SJSA1 (cell line): ENCODE measurements around the gene MTOR. TPM values are rescaled to one million over a fixed set of nuclear protein-coding genes. Genes with fewer than 3 reads are reported as not detected.

Experiments
- DNase-seq, 2 experiments: peaks; one replicate each; pipeline ENCODE4 v3.0.0-alpha.2; 2015 to 2020; ENCODE audit warnings: low spot score in 2 of 2, low read depth in 1 of 2
- H3K27ac ChIP-seq: fragments of 250-450 bp; sonication (Bioruptor Pico); 2 replicates; pipeline ENCODE4 v1.5.1; 2020; ENCODE audit warnings: mild to moderate bottlenecking, moderate library complexity
- H3K27me3 ChIP-seq: fragments of 250-450 bp; sonication (Bioruptor Pico); replicated peaks from 2 replicates; pipeline ENCODE4 v1.5.1; 2020; ENCODE audit warnings: mild to moderate bottlenecking, moderate library complexity
- H3K36me3 ChIP-seq: fragments of 250-450 bp; sonication (Bioruptor Pico); 2 replicates; pipeline ENCODE4 v1.5.1; 2020; ENCODE audit warnings: mild to moderate bottlenecking
- H3K4me1 ChIP-seq: fragments of 250-450 bp; sonication (Bioruptor Pico); replicated peaks from 2 replicates; pipeline ENCODE4 v1.6.1; 2021; ENCODE audit warnings: mild to moderate bottlenecking
- H3K4me3 ChIP-seq: fragments of 250-450 bp; sonication (Bioruptor Pico); 2 replicates; pipeline ENCODE4 v1.5.1; 2020; ENCODE audit warnings: mild to moderate bottlenecking
- H3K9me3 ChIP-seq: fragments of 250-450 bp; sonication (Bioruptor Pico); replicated peaks from 2 replicates; pipeline ENCODE4 v1.5.1; 2020; ENCODE audit warnings: mild to moderate bottlenecking
- total RNA-seq: library from RNA; depleted of rRNA; stranded (reverse); fragments of >200 nt; shearing (Covaris generic); gene quantifications from 2 replicates; pipeline ENCODE4 v1.2.3, GENCODE V29; 2014

The MTOR gene
- total RNA-seq, 1 experiment from 2014 or later, result 51.2 TPM

GRCh38 chr1:11289064-11289463 lies 26.7 kb upstream of the MTOR start:
- no peak overlapping the region for H3K4me3 ChIP-seq
- no peaks in the 10 kb centered on the region for H3K4me1 ChIP-seq
- DNase-seq, result no peak
- no peak overlapping the region for H3K27ac ChIP-seq
- H3K9me3 ChIP-seq, result no peaks in the 10 kb centered on the region
- peaks cover 14% of the 10 kb centered on the region for H3K36me3 ChIP-seq
- H3K27me3 ChIP-seq, result no peaks in the 10 kb centered on the region

GRCh38 chr1:11286735-11287410 lies 24.5 kb upstream of the MTOR start:
- H3K4me1 ChIP-seq, result peaks cover 5% of the 10 kb centered on the region
- H3K9me3 ChIP-seq, result no peaks in the 10 kb centered on the region
- no peak for DNase-seq
- no peak overlapping the region for H3K4me3 ChIP-seq
- no peaks in the 10 kb centered on the region for H3K27me3 ChIP-seq
- H3K27ac ChIP-seq, result no peak overlapping the region
- H3K36me3 ChIP-seq, result peaks cover 19% of the 10 kb centered on the region

DNA sequence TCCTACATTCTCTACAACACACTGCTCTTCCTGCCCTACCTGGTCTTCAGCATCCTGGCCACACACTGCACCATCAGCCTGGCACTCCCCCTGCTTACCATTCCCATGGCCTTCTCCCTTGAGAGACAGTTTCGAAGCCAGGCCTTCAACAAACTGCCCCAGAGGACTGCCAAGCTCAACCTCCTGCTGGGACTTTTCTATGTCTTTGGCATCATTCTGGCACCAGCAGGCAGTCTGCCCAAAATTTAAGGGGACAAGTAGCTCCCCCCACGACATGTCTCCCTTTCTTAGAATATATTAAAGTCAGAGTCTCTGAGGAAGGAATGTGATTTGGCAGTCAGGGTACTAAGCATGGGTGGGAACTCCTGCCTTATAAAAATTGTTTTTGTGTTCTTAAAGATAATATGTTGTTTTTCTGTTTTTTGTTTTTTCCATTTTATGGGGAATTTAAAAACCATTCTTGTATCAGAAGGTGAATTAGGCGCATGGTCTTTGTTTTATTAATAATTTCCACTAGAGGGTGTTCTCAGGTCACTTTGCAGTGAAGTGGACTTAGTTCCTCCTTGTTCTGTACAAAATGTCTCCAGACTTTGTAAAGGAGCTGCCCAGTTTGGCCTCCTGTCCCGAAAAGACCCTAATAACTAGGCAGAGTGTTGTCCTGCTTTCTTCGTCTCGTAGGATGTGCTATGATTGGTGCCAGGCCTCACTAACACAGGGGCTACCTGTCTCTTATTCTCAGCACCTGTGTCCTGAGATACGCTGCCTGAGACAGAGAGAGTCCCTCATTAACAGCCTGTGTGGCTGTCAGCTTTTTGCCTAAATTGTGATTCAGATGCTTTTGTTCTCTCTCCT lies 23.8 kb upstream of the MTOR start:
- Histone ChIP-seq H3K4me1 (peaks cover 9% of the 10 kb centered on the region), H3K27me3 (no peaks in the 10 kb centered on the region), H3K36me3 (peaks cover 24% of the 10 kb centered on the region), H3K9me3 (no peaks in the 10 kb centered on the region), H3K4me3 (no peak overlapping the region), H3K27ac (no peak overlapping the region)
- DNase-seq, result no peak

- H3K9me3 ChIP-seq, result no peaks in the 10 kb centered on the region
- DNase-seq, result no peak
- no peaks in the 10 kb centered on the region for H3K27me3 ChIP-seq
- H3K27ac ChIP-seq, result no peak overlapping the region
- H3K4me1 ChIP-seq, result peaks cover 9% of the 10 kb centered on the region
- H3K4me3 ChIP-seq, result no peak overlapping the region
- peaks cover 24% of the 10 kb centered on the region for H3K36me3 ChIP-seq
Measured at GRCh38 chr1:11284784-11285183, 22.4 kb upstream of the MTOR start.

GRCh38 chr1:11283151-11283550 lies 20.8 kb upstream of the MTOR start:
- peaks cover 36% of the 10 kb centered on the region for H3K36me3 ChIP-seq
- H3K27ac ChIP-seq, result no peak overlapping the region
- DNase-seq, result no peak
- no peak overlapping the region for H3K4me3 ChIP-seq
- H3K9me3 ChIP-seq, result no peaks in the 10 kb centered on the region
- H3K27me3 ChIP-seq, result no peaks in the 10 kb centered on the region
- H3K4me1 ChIP-seq, result peaks cover 9% of the 10 kb centered on the region

DNA sequence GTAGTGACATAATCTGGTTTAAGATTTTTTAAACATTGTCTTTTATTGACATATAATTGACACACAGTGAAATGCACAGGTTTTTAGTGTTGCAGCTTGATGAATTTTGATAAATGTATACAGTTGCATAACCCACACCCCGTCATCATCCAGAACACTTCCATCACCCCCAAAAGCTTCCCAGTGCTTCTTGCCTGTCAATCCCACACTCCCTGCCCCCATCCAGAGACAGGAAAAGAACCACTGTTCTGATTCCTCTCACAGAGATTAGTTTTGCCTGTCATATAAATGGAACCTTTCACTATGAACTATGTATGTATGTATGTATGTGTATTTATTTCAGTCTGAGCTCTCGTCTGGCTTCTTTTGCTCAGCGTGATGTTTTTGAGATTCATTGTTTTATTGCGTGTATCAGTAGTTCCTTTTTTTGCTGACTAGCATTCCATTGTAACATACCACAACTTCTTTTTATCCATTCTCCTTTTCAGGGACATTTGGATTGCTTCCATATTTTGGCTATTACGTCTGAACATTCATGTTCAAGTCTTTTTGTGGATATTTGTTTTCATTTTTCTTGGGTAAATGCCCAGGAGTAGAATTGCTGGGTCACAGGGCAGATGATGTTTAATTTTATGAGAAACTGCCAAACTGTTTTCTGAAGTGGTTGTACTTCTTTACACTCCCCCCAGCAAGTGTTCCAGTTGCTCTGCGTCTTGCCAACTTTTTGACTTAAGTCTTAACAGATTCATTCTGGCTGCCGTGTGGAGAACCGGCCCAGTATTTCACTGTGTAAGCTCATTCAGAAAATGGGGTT lies 19.4 kb upstream of the MTOR start:
- Histone ChIP-seq H3K27me3 (no peaks in the 10 kb centered on the region), H3K27ac (no peak overlapping the region), H3K36me3 (peaks cover 36% of the 10 kb centered on the region), H3K4me1 (peaks cover 9% of the 10 kb centered on the region), H3K4me3 (no peak overlapping the region), H3K9me3 (no peaks in the 10 kb centered on the region)
- DNase-seq, result peak in 1 of 2 experiments; percentile 58

- Histone ChIP-seq H3K27me3 (no peaks in the 10 kb centered on the region), H3K27ac (no peak overlapping the region), H3K9me3 (no peaks in the 10 kb centered on the region), H3K4me3 (no peak overlapping the region), H3K36me3 (peaks cover 32% of the 10 kb centered on the region), H3K4me1 (peaks cover 9% of the 10 kb centered on the region)
- DNase-seq, result no peak
Measured at GRCh38 chr1:11280719-11281376, 18.5 kb upstream of the MTOR start.

DNA sequence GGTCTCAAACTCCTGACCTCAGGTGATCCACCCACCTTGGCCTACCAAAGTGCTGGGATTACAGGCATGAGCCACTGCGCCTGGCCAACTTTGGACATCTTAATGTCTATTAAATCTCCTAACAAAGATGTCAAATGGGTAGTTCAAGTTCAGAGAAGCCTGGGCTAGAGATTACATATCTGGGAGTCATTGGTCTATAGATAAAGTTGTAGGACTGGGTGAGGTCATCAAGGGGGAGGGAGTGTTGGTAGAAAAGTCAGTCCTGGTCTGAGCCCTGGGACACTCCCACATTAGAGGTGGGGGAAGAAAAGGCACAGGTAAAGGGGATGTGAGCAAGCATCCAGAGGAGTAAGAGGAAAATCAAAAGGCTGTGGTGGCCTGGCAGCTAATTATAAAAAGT lies 17.3 kb upstream of the MTOR start:
- Histone ChIP-seq H3K27me3 (no peaks in the 10 kb centered on the region), H3K36me3 (peaks cover 34% of the 10 kb centered on the region), H3K9me3 (no peaks in the 10 kb centered on the region), H3K27ac (no peak overlapping the region), H3K4me1 (peaks cover 9% of the 10 kb centered on the region), H3K4me3 (no peak overlapping the region)
- no peak for DNase-seq

DNA sequence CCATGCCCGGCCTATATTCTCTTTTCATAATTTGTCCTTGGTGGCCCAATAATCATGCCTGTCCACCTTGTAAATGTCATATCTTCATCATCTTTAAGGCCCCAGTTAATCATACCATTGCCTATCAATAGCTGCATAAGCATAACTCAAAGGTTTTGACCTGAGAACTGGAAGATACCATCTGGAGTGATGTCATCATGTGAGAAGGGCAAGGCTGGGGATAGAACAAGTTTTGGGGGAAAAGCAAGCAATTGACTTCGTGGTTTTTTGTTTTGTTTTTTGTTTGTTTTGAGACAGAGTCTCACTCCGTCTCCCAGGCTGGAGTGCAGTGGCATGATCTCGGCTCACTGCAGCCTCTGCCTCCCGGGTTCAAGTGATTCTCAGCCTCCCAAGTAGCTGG lies 16.8 kb upstream of the MTOR start:
- no peak for DNase-seq
- H3K4me3 ChIP-seq, result no peak overlapping the region

DNA sequence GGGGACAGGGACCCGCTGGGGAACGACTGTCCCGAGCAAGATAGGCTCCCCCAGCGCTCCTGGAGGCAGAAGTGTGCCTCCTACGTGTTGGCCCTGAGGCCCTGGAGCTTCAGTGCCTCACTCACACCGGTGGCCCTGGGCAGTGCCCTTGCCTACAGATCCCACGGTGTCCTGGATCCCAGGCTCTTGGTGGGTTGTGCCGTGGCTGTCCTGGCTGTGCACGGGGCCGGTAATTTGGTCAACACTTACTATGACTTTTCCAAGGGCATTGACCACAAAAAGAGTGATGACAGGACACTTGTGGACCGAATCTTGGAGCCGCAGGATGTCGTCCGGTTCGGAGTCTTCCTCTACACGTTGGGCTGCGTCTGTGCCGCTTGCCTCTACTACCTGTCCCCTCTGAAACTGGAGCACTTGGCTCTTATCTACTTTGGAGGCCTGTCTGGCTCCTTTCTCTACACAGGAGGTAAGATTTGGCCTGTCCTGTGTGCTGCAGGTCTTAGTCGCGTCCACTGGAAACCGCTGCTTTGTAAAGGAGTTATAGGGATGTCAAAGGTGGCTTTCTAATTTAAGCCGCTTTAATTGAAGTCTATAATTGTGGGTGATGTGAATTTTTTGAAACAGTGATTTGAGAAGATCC lies 11.4 kb upstream of the MTOR start:
- peak overlapping the region; percentile 85 for H3K4me3 ChIP-seq
- no peak for DNase-seq
- H3K9me3 ChIP-seq, result no peaks in the 10 kb centered on the region
- peak overlapping the region; percentile 63 for H3K27ac ChIP-seq
- H3K27me3 ChIP-seq, result no peaks in the 10 kb centered on the region
- peaks cover 17% of the 10 kb centered on the region for H3K36me3 ChIP-seq
- peaks cover 16% of the 10 kb centered on the region; the same call in 1 of the 2 replicates for H3K4me1 ChIP-seq

More for the DNA sequence above, 16.8 kb upstream of the MTOR start:
- no peaks in the 10 kb centered on the region for H3K9me3 ChIP-seq
- no peak overlapping the region for H3K27ac ChIP-seq
- H3K4me1 ChIP-seq, result peaks cover 14% of the 10 kb centered on the region
- H3K27me3 ChIP-seq, result no peaks in the 10 kb centered on the region
- peaks cover 34% of the 10 kb centered on the region for H3K36me3 ChIP-seq

GRCh38 chr1:11272832-11273594 lies 10.7 kb upstream of the MTOR start, which contains the start of gene UBIAD1:
Gene UBIAD1, plus strand, starts transcription at chr1:11273198. Its CDS starts 334 bp downstream, at chr1:11273532.
- peak within 1 kb of the TSS; percentile 85 for H3K4me3 ChIP-seq
- H3K9me3 ChIP-seq, result no peaks in the 10 kb centered on the region
- peaks cover 11% of the 10 kb centered on the region for H3K36me3 ChIP-seq
- peak within 1 kb of the TSS; percentile 63 for H3K27ac ChIP-seq
- H3K27me3 ChIP-seq, result no peaks in the 10 kb centered on the region
- peaks cover 16% of the 10 kb centered on the region for H3K4me1 ChIP-seq
- DNase-seq, result peak; percentile 86 to 95

GRCh38 chr1:11272544-11272831 lies 10.1 kb upstream of the MTOR start:
- DNase-seq, result peak in 1 of 2 experiments; percentile 23
- H3K9me3 ChIP-seq, result no peaks in the 10 kb centered on the region
- H3K4me1 ChIP-seq, result peaks cover 22% of the 10 kb centered on the region
- H3K27me3 ChIP-seq, result no peaks in the 10 kb centered on the region
- H3K4me3 ChIP-seq, result peak overlapping the region; percentile 17
- peaks cover 7% of the 10 kb centered on the region for H3K36me3 ChIP-seq
- H3K27ac ChIP-seq, result no peak overlapping the region
